NCI-H345 (cell line): ENCODE measurements around the gene NKTR.

ENCODE experiments used
- DNase-seq: peaks from one replicate; lab custom pipeline; 2025; lab: John Stamatoyannopoulos, UW

Gene NKTR

DNA sequence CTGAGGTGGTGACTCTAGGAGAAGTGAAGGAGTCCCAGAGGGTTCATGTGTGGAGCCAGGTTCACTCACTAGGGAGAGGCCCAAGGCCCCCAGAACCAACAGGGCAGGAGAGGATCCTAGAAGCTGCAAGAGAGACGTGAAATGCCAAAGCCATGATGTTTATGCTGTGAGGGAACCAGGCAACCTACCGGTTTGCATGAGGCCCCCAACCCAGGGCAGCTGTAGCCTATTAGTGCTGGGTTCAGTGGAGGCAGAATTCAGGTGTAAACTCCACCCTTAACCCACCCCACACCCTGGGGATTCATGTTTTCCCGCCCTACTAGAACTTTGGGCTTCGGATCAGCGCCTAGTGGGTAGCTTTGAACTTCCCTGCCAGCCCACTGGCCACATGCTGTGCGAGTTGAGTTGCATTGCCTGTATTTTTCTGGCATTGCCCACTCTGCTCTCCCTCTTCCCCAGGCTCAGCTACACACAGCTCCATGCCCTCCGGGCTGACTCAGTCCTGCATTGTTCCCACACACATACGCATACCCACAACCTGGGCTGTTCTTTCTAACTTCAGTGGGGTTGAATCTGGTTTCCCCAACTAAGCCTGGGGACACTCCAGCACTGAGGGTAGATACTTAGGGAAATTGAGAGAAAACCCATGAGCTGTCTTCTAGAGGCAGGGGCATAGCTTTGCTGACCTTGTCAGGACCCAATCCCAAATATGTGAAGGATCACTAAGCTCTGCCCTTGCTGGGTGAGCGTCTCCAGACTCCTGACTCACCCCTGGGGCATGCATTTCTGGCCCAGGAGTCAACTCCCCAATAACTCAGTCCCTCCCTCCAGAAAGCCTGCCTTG is 51.0 kb downstream of the NKTR start:
- no peak for DNase-seq

DNA sequence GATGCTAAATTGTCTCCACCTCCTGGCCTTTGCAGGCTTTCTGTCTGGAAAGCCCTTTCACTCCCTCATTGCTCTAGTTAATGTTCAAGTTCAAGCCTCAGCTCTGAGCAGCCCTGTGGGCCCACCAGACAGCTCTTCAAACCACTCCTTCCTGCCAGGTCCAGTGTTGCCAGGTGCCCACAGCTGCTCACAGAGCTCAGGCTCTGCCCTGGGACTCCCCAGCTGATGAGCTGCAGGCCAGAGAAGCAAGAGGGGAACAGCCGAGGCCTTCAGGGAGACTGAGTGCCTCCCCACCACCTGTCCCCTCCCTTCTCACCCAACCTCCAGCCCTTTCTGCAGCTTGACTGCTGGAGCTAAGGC is 51.7 kb downstream of the NKTR start:
- DNase-seq: no peak

GRCh38 chr3:42652611-42653302 is 52.3 kb downstream of the NKTR start:
- no peak for DNase-seq

DNA sequence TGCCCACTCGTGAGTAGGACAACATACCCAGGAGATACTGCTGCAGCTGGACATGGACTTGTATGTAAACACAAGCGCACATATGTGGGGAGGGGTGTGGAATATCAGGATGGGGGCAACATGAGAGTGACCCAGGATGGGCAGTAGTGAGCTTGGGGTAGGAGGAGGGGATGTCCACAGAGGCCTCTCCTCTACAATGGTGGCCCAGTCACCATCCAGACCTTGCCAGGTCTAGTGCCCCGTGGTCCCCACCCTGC is 52.7 kb downstream of the NKTR start:
- DNase-seq: no peak

DNA sequence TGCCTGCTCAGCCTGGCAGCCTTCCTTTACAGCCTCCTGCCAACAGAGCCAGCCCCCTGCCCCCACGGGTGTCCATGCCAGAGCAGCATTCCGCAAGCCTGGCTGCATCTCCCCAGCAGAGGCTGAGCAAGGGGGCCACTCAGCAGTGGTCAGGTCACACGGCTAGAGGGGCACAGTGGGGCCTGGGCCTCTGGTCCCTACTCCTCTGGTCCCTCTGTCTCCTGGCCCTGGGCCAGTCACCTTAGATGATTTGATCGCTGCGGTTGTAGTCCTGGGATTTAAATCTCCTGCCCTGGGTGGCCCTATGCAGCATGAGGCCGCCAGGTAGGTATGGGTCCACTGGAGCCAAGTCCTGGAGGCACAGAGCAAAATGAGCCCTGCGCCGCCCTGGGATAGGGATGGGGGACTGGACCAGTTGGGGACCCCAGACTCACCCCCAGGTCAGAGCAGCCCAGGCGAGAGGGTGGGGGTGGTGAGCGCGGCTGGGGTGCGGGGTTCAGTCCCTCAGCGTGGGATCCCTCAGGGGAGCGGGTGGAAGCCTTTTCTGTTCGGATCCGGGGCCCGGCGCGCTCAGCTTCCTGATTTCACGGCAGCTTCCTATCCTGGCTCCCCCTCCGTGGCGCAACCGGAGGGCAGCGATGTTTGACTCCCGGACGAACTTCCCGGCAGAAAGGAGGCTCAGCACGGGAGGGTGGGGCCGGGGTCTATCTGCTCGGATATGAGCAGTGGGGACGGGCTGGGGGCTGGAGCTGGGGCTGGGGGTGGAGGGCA is 53.3 kb downstream of the NKTR start, which contains the start of gene ZBTB47:
Gene ZBTB47 (plus strand): TSS at position 138 of the 771 bp plus-strand sequence. CDS start 4,659 bp downstream, outside the sequence.
- no peak for DNase-seq

GRCh38 chr3:42654331-42655201 is 54.1 kb downstream of the NKTR start:
- DNase-seq: peak; percentile 38

DNA sequence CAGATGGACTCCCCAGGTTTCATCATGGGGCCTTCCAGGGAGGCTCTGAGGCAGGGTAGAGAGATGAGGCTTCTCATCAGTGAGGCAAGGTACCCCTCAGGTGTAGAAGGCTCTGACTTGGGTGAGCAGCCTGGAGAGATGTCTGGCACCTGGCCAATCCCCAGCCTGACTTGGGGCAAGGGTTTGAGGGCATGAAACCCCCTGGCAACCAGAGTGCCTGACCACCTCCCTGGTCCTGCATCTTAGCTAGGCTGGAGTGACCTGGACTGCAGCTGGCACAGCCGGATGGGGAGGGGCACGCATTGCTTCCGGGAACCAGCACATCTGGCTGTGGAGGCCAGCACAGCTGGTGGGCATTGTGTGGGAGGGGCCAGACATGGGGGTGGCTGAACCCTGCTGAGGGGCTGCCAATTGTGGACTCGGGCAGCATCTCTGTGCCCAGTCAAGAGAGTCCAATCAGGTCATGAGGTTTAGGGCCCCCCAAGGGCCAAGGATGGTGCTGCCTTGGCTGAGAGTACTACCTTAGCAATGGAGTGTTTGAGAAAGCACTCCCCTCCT is 54.9 kb downstream of the NKTR start:
- DNase-seq: no peak

- DNase-seq: no peak
Observed at GRCh38 chr3:42655980-42656679, 55.6 kb downstream of the NKTR start.

DNA sequence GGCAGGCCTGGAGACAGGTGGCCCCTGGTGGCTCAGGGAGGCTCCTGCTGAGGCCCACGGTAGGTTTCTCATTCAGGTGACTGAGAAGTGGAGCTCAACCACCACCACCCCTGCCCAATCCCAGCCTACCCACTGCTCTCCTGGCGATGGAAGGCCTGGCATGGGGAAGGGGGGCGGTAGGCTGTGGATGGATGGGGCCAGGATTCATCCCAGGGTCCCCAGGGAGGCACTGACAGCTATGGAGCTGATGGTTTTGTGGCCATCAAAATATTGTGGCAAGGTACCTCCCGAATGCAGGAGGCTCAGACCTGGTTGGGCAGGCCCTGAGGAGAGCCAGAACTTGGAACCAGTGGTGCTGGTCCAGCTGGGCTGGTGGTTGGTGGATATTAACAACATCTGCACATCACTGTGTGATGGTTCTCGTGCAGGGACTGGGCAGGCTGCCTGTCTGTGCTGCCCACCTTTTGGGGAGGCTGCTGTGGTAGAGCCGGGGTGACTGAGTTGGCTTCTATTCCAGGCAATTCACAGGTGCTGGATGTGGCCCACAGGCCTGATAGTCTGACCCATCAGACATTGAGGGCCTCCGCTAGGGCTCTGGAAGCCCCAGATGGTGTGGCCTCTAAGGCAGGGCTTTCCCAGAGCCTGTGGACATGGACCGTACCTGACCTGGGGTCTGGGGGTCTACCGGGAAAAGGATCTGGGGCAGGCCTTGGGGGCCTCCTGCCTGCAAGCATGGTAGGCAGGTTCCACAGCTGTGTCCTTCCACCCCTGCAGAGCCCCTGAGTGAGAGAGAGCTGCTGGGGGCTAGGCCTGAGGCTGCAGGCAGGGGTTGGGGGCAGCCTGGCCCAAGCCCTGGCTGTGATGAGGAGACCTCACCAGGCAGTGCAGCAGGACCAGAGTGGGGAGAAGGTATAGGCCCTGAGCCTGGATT is 56.5 kb downstream of the NKTR start:
- DNase-seq: no peak

GRCh38 chr3:42657675-42658074 is 57.2 kb downstream of the NKTR start:
- no peak for DNase-seq

GRCh38 chr3:42658091-42658770 is 57.7 kb downstream of the NKTR start:
- DNase-seq: no peak

DNA sequence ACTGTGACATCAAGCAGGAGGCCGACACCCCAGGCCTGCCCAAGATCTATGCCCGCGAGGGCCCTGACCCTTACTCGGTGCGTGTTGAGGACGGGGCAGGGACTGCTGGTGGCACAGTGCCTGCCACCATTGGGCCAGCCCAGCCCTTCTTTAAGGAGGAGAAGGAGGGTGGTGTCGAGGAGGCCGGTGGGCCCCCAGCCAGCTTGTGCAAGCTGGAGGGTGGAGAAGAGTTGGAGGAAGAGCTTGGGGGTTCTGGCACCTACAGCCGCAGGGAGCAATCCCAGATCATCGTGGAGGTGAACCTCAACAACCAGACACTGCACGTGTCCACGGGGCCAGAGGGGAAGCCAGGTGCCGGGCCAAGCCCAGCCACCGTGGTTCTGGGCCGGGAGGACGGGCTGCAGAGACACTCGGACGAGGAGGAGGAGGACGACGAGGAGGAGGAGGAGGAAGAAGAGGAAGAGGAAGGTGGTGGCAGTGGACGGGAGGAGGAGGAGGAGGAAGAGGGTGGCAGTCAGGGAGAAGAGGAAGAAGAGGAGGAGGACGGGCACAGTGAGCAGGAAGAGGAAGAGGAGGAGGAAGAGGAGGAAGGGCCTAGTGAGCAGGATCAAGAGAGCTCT is 58.4 kb downstream of the NKTR start:
- DNase-seq: no peak

DNA sequence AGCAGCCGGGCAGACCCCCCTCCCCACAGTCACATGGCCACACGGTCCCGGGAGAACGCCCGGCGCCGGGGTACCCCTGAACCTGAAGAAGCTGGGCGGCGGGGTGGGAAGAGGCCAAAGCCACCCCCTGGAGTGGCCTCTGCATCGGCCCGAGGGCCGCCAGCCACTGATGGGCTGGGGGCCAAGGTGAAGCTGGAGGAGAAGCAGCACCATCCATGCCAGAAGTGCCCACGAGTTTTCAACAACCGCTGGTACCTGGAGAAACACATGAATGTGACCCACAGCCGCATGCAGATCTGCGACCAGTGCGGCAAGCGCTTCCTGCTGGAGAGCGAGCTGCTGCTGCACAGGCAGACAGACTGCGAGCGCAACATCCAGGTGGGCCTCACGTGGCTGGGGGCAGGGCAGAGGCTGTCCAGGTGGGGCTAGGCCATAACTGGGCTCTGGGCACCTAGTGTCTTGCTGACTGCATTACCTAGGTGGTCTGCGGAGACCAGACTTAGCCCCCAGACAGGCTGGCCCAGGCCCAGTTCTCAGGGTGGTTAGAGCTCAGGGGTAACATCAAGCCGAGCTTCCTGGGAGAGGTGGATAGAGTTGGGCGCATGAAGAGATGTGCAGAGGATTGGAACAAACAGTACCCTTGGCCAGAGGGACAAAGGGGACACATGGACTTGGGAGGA is 59.1 kb downstream of the NKTR start:
- no peak for DNase-seq

DNA sequence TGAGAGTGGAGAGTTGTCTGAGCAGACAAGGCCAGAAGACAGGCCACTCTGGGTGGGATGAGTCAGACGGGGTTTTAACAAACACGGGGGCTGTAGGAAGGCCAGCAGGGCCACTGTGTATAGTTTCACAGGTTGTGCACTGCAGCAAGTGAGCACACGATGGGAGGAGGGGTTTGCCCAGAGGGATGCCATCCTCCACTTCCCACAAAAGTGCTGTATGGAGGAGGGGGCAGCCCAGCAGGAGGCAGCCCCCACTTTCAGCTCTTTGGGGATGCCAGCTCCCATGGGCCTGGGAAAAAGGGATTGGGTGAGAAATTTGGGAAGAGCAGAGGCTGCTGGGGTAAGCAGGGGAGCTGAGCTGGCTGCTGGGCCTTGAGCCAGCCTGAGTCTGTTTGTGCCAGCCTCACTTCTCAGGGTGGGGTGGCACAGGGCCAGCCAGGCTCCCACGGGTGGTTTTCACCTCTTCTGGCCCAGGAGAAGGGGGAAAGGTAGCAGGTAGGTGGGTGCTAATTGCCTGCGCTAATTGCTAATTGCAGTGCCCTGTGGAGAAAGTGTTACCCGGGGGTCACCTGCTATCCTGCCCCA is 59.7 kb downstream of the NKTR start:
- no peak for DNase-seq

DNA sequence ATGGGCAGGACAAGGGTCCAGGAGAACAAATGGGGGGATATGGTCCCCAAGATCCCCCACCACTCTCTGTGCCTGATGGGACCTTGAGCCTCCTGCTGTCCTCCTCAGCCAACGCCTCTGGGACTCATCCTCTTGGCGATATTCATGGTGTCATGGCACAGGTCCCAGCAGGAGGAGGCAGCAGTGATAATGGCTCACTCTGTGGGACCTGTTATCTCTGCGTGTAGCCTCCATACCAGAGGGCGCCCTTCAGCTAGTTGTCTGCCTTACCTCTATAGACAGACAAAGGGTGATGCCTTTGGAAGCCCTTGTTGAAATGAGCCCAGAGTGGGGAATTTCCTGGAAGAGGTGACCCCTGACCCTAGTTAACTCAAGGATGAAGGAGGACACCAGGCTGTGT is 60.4 kb downstream of the NKTR start:
- no peak for DNase-seq

GRCh38 chr3:42661593-42662022 is 61.1 kb downstream of the NKTR start:
- DNase-seq: no peak

- no peak for DNase-seq
Observed at GRCh38 chr3:42662037-42662812, 61.7 kb downstream of the NKTR start.
